Stimulated activated CD8-positive, alpha-beta memory T cell treated with anti-CD3 and anti-CD28 coated beads, Interleukin-12 subunit alpha, Interleukin-12 subunit beta, amount 100 ng/mL, for 24 hours (primary cell): ENCODE data around the gene F2.

Experiments used
- DNase-seq: peaks from one replicate; pipeline ENCODE4 v3.0.0-alpha.2; 2020; ENCODE audit errors: extremely low read depth

Gene F2

GRCh38 chr11:46718155-46719019 lies 626 bp upstream of the F2 start:
- no peak for DNase-seq

GRCh38 chr11:46719543-46720218 lies 668 bp downstream of the F2 start:
- no peak for DNase-seq

GRCh38 chr11:46721286-46721685 lies 2.3 kb downstream of the F2 start:
- DNase-seq: no peak

- no peak for DNase-seq
These were observed 3.7 kb downstream of the F2 start for GRCh38 chr11:46722566-46723358.

GRCh38 chr11:46723359-46723680 lies 4.3 kb downstream of the F2 start:
- no peak for DNase-seq

- no peak for DNase-seq
These were observed 5.1 kb downstream of the F2 start for GRCh38 chr11:46724088-46724487.

- no peak for DNase-seq
These were observed 6.6 kb downstream of the F2 start for GRCh38 chr11:46725338-46726205.

- DNase-seq: no peak
These were observed 7.3 kb downstream of the F2 start for GRCh38 chr11:46726206-46726862.

- DNase-seq: no peak
These were observed 9.1 kb downstream of the F2 start for GRCh38 chr11:46727952-46728658.

GRCh38 chr11:46728659-46729040 lies 9.6 kb downstream of the F2 start:
- no peak for DNase-seq

GRCh38 chr11:46729110-46730027 lies 10.4 kb downstream of the F2 start:
- no peak for DNase-seq

GRCh38 chr11:46731545-46731944 lies 12.5 kb downstream of the F2 start:
- DNase-seq: no peak

- no peak for DNase-seq
These were observed 14.2 kb downstream of the F2 start for GRCh38 chr11:46733234-46733633.

- no peak for DNase-seq
These were observed 17.1 kb downstream of the F2 start for GRCh38 chr11:46736146-46736545.

- no peak for DNase-seq
These were observed 17.6 kb downstream of the F2 start for GRCh38 chr11:46736615-46737014.

GRCh38 chr11:46737699-46738098 lies 18.7 kb downstream of the F2 start:
- DNase-seq: no peak

- no peak for DNase-seq
These were observed 19.9 kb downstream of the F2 start for GRCh38 chr11:46738887-46739286.

GRCh38 chr11:46741600-46742484 lies 22.8 kb downstream of the F2 start:
- DNase-seq: no peak
